MM.1S (cell line): ENCODE measurements around the gene ATE1.
"Not testable (repeated sequence)": the region's sequence is repeated elsewhere in the genome, so short reads cannot be mapped to it uniquely, and the experiment has no call there.

ENCODE experiments used
- DNase-seq: peaks from one replicate; pipeline ENCODE4 v3.0.0-alpha.2; 2015
- H2AFZ ChIP-seq: fragments of 300-600 bp; sonication (generic); 2 replicates; pipeline ENCODE4 v1.6.0; 2016; ENCODE audit warnings: antibody characterized with exemption, low read length
- H3F3A ChIP-seq: fragments of 300-600 bp; sonication (generic); 2 replicates; pipeline ENCODE4 v1.6.1; 2016; ENCODE audit warnings: mild to moderate bottlenecking, antibody characterized with exemption, low read length, moderate library complexity, mixed read lengths; ENCODE audit not compliant: insufficient read depth
- H3K27ac ChIP-seq: fragments of 300-600 bp; sonication (generic); 2 replicates; pipeline ENCODE4 v1.5.1; 2016; ENCODE audit warnings: mild to moderate bottlenecking, low read length
- H3K27me3 ChIP-seq: fragments of 300-600 bp; sonication (generic); replicated peaks from 2 replicates; pipeline ENCODE4 v1.6.0; 2016; ENCODE audit warnings: low read length; ENCODE audit not compliant: insufficient read depth
- H3K36me3 ChIP-seq: fragments of 300-600 bp; sonication (generic); replicated peaks from 2 replicates; pipeline ENCODE4 v1.6.1; 2016; ENCODE audit warnings: mild to moderate bottlenecking, low read length, mixed read lengths; ENCODE audit not compliant: insufficient read depth
- H3K4me1 ChIP-seq: fragments of 300-600 bp; sonication (generic); 2 replicates; pipeline ENCODE4 v1.6.1; 2016; ENCODE audit warnings: low read length, mixed read lengths
- H3K4me2 ChIP-seq: fragments of 300-600 bp; sonication (generic); 2 replicates; pipeline ENCODE4 v1.6.0; 2016; ENCODE audit warnings: low read depth, low read length
- H3K4me3 ChIP-seq: fragments of 300-600 bp; sonication (generic); 2 replicates; pipeline ENCODE4 v1.5.1; 2016; ENCODE audit warnings: low read length, mixed read lengths
- H3K79me2 ChIP-seq: fragments of 300-600 bp; sonication (generic); 2 replicates; pipeline ENCODE4 v1.6.1; 2016; ENCODE audit warnings: mixed run types, low read length, mixed read lengths
- H3K9ac ChIP-seq: fragments of 300-600 bp; sonication (generic); 2 replicates; pipeline ENCODE4 v1.6.1; 2016; ENCODE audit warnings: low read length, mixed read lengths
- H3K9me2 ChIP-seq: fragments of 300-600 bp; sonication (generic); replicated peaks from 2 replicates; pipeline ENCODE4 v1.6.1; 2016; ENCODE audit warnings: mild to moderate bottlenecking, low read length, mixed read lengths; ENCODE audit not compliant: insufficient read depth
- H3K9me3 ChIP-seq: fragments of 300-600 bp; sonication (generic); replicated peaks from 2 replicates; pipeline ENCODE4 v1.6.1; 2016; ENCODE audit warnings: mild to moderate bottlenecking, low read length, mixed read lengths; ENCODE audit not compliant: insufficient read depth
- H4K20me1 ChIP-seq: fragments of 300-600 bp; sonication (generic); 2 replicates; pipeline ENCODE4 v1.6.1; 2016; ENCODE audit warnings: mild to moderate bottlenecking, low read length, moderate library complexity, mixed read lengths; ENCODE audit not compliant: insufficient read depth
- EZH2 ChIP-seq: fragments of 300-600 bp; sonication (generic); optimal IDR thresholded peaks from 2 replicates; pipeline ENCODE3; 2017; ENCODE audit warnings: low read depth, mild to moderate bottlenecking, antibody characterized with exemption, low read length, mixed read lengths
- EZH2phosphoT487 ChIP-seq: fragments of 300-600 bp; sonication (generic); IDR thresholded peaks from 2 replicates; pipeline ENCODE4 v1.6.1; 2018; ENCODE audit warnings: antibody characterized with exemption, low read length
- TF ChIP-seq, protein P1 (sequence below): fragments of 300-600 bp; sonication (generic); IDR thresholded peaks from 2 replicates; pipeline ENCODE4 v1.5.1; 2016; ENCODE audit warnings: antibody characterized with exemption, low read length, mixed read lengths

The ATE1 gene

DNA sequence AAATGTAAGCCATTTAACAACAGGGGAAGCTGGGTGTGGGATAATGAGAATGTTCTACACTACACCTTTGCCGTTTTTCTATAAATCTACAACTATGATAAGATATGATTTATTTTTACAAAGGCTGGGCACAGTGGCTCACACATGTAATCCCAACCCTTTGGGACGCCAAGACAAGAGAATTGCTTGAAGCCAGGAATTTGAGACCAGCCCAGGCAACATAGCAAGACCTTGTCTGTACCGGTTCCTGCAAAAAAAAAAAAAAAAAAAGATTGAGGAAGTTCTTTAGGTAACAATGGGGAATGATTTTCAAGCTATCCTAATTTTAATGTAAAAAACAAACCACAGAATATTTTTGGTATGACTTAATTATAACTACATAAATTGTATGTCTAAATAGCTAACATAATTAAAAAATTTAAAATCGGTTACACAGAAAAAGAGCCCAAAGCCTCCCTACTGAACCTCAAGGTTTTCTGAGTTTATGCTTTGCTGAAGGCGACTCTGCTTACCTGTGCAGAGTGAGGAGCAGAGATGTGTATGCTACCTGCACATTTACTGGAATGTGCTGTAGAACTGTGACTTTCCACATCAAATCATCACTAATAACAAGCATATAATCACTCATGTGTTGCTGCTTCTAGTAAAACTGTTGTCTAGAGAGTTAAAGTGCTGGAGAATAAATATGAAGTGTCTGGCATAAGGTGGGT is 163.4 kb downstream of the ATE1 start:
- DNase-seq, result no peak
- no peaks in the 10 kb centered on the region for H3K4me1 ChIP-seq
- H3K27ac ChIP-seq, result no peak overlapping the region
- H3K79me2 ChIP-seq, result no peaks in the 10 kb centered on the region
- H3K9me3 ChIP-seq, result no peaks in the 10 kb centered on the region
- no peak overlapping the region for H3K9ac ChIP-seq
- no peak overlapping the region for H3K4me2 ChIP-seq
- H3K36me3 ChIP-seq, result no peaks in the 10 kb centered on the region
- H2AFZ ChIP-seq, result no peak overlapping the region
- H4K20me1 ChIP-seq, result no peaks in the 10 kb centered on the region
- TF ChIP-seq EZH2phosphoT487 (no peak), EZH2 (no peak)
- TF ChIP-seq, protein P1, sequence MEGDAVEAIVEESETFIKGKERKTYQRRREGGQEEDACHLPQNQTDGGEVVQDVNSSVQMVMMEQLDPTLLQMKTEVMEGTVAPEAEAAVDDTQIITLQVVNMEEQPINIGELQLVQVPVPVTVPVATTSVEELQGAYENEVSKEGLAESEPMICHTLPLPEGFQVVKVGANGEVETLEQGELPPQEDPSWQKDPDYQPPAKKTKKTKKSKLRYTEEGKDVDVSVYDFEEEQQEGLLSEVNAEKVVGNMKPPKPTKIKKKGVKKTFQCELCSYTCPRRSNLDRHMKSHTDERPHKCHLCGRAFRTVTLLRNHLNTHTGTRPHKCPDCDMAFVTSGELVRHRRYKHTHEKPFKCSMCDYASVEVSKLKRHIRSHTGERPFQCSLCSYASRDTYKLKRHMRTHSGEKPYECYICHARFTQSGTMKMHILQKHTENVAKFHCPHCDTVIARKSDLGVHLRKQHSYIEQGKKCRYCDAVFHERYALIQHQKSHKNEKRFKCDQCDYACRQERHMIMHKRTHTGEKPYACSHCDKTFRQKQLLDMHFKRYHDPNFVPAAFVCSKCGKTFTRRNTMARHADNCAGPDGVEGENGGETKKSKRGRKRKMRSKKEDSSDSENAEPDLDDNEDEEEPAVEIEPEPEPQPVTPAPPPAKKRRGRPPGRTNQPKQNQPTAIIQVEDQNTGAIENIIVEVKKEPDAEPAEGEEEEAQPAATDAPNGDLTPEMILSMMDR, result no peak
- H3K9me2 ChIP-seq, result no peaks in the 10 kb centered on the region
- no peaks in the 10 kb centered on the region for H3F3A ChIP-seq
- no peaks in the 10 kb centered on the region for H3K27me3 ChIP-seq
- H3K4me3 ChIP-seq, result no peak overlapping the region

GRCh38 chr10:121757241-121757640 is 170.6 kb downstream of the ATE1 start:
- H2AFZ ChIP-seq, H3K9ac ChIP-seq, H3K4me3 ChIP-seq, H4K20me1 ChIP-seq, H3K9me3 ChIP-seq, H3K4me1 ChIP-seq, H3K4me2 ChIP-seq, H3K27me3 ChIP-seq, DNase-seq, H3F3A ChIP-seq, H3K9me2 ChIP-seq, H3K27ac ChIP-seq, H3K36me3 ChIP-seq, H3K79me2 ChIP-seq: not testable (repeated sequence)

DNA sequence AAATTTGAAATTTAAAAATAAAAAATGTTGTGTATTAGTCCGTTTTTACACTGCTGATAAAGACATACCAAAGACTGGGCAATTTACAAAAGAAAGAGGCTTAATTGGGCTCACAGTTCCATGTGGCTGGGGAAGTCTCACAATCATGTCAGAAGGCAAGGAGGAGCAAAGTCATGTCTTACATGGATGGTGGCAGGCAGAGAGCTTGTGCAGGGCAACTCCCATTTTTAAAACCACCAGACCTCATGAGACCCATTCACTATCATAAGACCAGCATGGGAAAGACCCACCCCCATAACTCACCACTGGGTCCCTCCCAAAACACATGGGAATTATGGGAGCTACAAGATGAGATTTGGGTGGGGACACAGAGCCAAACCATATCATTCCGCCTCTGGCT is 172.3 kb downstream of the ATE1 start:
- H3K79me2 ChIP-seq, H3F3A ChIP-seq, H3K27me3 ChIP-seq, DNase-seq, H3K36me3 ChIP-seq, H3K4me1 ChIP-seq, H4K20me1 ChIP-seq, H3K4me2 ChIP-seq, H3K4me3 ChIP-seq, H3K9me3 ChIP-seq, H3K27ac ChIP-seq, H3K9ac ChIP-seq, H2AFZ ChIP-seq, H3K9me2 ChIP-seq: not testable (repeated sequence)

GRCh38 chr10:121754666-121755065 is 173.2 kb downstream of the ATE1 start:
- H2AFZ ChIP-seq, result no peak overlapping the region

More at GRCh38 chr10:121754666-121755065, 173.2 kb downstream of the ATE1 start:
- no peak for DNase-seq
- Histone ChIP-seq H3K4me1 (no peaks in the 10 kb centered on the region), H3K79me2 (no peaks in the 10 kb centered on the region), H4K20me1 (no peaks in the 10 kb centered on the region), H3K4me2 (no peak overlapping the region), H3K9ac (no peak overlapping the region), H3K4me3 (no peak overlapping the region), H3K27ac (no peak overlapping the region), H3K27me3 (no peaks in the 10 kb centered on the region), H3F3A (no peaks in the 10 kb centered on the region), H3K9me3 (no peaks in the 10 kb centered on the region), H3K36me3 (no peaks in the 10 kb centered on the region; the same call in 1 of the 2 replicates), H3K9me2 (no peaks in the 10 kb centered on the region)
- TF ChIP-seq, protein P1, result no peak
- TF ChIP-seq EZH2, result no peak
- TF ChIP-seq EZH2phosphoT487, result no peak
